SK-N-SH (cell line): ENCODE data around the gene MVB12B. TPM values are rescaled to one million over a fixed set of nuclear protein-coding genes. Genes with fewer than 3 reads are reported as not detected.
A peak's percentile ranks its signal among the peaks of the same experiment; 100 is the strongest.

ENCODE experiments used
- CTCF ChIA-PET: fragments of 300-600, 350-600 bp; formaldehyde crosslinking; extraction: SDS; loops from one replicate; lab custom pipeline; 2021; lab: Yijun Ruan, JAX
- POLR2A ChIA-PET: fragments of 350-600 bp; sonication (Branson Sonifier 250); formaldehyde crosslinking; extraction: SDS; loops from one replicate; lab custom pipeline; 2020; ENCODE audit warnings: antibody characterized with exemption, inconsistent platforms; lab: Yijun Ruan, JAX
- DNase-seq: peaks from one replicate; pipeline ENCODE4 v3.0.0; 2012
- H2AFZ ChIP-seq: fragments of 200-600 bp; sonication (generic); 2 replicates; pipeline ENCODE4 v1.8.1; 2016; ENCODE audit warnings: antibody characterized with exemption, mild to moderate bottlenecking, low read depth
- H3F3A ChIP-seq: fragments of 200-600 bp; sonication (generic); replicated peaks from 2 replicates; pipeline ENCODE3; 2016; ENCODE audit warnings: antibody characterized with exemption, mild to moderate bottlenecking; ENCODE audit not compliant: insufficient read depth
- H3K27ac ChIP-seq, 2 experiments: fragments of 200-500 bp in 1 of 2; fragments of 200-600 bp in 1 of 2; sonication (Bioruptor generic) in 1 of 2; sonication (generic), shearing (Covaris generic) in 1 of 2; 2 replicates each; pipeline versions ENCODE4 v1.5.1 to v1.6.1; 2014 to 2016; ENCODE audit warnings: low read depth in 2 of 2, inconsistent platforms in 1 of 2, low read length in 1 of 2, mild to moderate bottlenecking in 1 of 2, mixed read lengths in 1 of 2
- H3K27me3 ChIP-seq: fragments of 200-600 bp; sonication (generic), shearing (Covaris generic); 2 replicates; pipeline ENCODE4 v1.6.1; 2016; ENCODE audit warnings: mixed run types; ENCODE audit not compliant: insufficient read depth
- H3K36me3 ChIP-seq, 2 experiments: fragments of 200-500 bp in 1 of 2; fragments of 200-600 bp in 1 of 2; sonication (Bioruptor generic) in 1 of 2; sonication (generic) in 1 of 2; replicated peaks in 1 of 2; 2 replicates each; pipeline versions ENCODE3 to v1.5.1; 2014 to 2016; ENCODE audit warnings: low read length in 1 of 2, mild to moderate bottlenecking in 1 of 2; ENCODE audit not compliant: insufficient read depth in 2 of 2, control insufficient read depth in 1 of 2
- H3K4me1 ChIP-seq, 2 experiments: fragments of 200-500 bp in 1 of 2; fragments of 200-600 bp in 1 of 2; sonication (Bioruptor generic) in 1 of 2; sonication (generic), shearing (Covaris generic) in 1 of 2; 2 replicates each; pipeline versions ENCODE4 v1.5.1 to v1.6.1; 2014 to 2016; ENCODE audit warnings: low read depth in 1 of 2, low read length in 1 of 2, mixed run types in 1 of 2; ENCODE audit not compliant: insufficient read depth in 2 of 2, control insufficient read depth in 1 of 2
- H3K4me2 ChIP-seq: fragments of 200-600 bp; sonication (generic), shearing (Covaris generic); 2 replicates; pipeline ENCODE4 v1.6.1; 2017; ENCODE audit warnings: mixed run types
- H3K4me3 ChIP-seq, 2 experiments: fragments of 200-500 bp in 1 of 2; fragments of 200-600 bp in 1 of 2; sonication (Bioruptor generic) in 1 of 2; sonication (generic), shearing (Covaris generic) in 1 of 2; 2 replicates each; pipeline versions ENCODE4 v1.5.1 to v1.8.1; 2014 to 2016; ENCODE audit warnings: low read depth in 2 of 2, inconsistent platforms in 1 of 2, low read length in 1 of 2, mild to moderate bottlenecking in 1 of 2, mixed read lengths in 1 of 2, moderate library complexity in 1 of 2
- H3K79me2 ChIP-seq: fragments of 200-600 bp; sonication (generic); 2 replicates; pipeline ENCODE4 v1.8.1; 2017; ENCODE audit warnings: mild to moderate bottlenecking; ENCODE audit not compliant: insufficient read depth
- H3K9ac ChIP-seq: fragments of 200-600 bp; sonication (generic); 2 replicates; pipeline ENCODE4 v1.6.1; 2017; ENCODE audit warnings: mixed run types
- H3K9me2 ChIP-seq: fragments of 200-600 bp; sonication (generic); 2 replicates; pipeline ENCODE4 v1.6.1; 2017; ENCODE audit warnings: mixed run types
- H3K9me3 ChIP-seq: fragments of 200-600 bp; sonication (generic); 2 replicates; pipeline ENCODE4 v1.6.1; 2017; ENCODE audit warnings: mixed run types, mild to moderate bottlenecking, moderate library complexity
- H4K20me1 ChIP-seq: fragments of 200-600 bp; sonication (generic); 2 replicates; pipeline ENCODE4 v1.6.1; 2017; ENCODE audit warnings: mild to moderate bottlenecking, mixed run types; ENCODE audit not compliant: insufficient read depth
- ELF1 ChIP-seq: IDR thresholded peaks from 2 replicates; pipeline ENCODE4 v1.4.0; 2012
- EP300 ChIP-seq, 2 experiments: IDR thresholded peaks; 2 replicates each; pipeline versions ENCODE4 v1.4.0 to v1.6.1; 2012; ENCODE audit warnings: borderline replicate concordance in 1 of 2, low read depth in 1 of 2, low read length in 1 of 2
- FOSL2 ChIP-seq: IDR thresholded peaks from 2 replicates; pipeline ENCODE4 v1.4.0; 2012; ENCODE audit warnings: low read depth, mild to moderate bottlenecking, moderate library complexity, borderline replicate concordance
- FOXJ3 ChIP-seq: sonication (generic); formaldehyde crosslinking; IDR thresholded peaks from 2 replicates; pipeline ENCODE4 v1.5.1; 2020; ENCODE audit warnings: mild to moderate bottlenecking, missing genetic modification reagents
- FOXM1 ChIP-seq: IDR thresholded peaks from 2 replicates; pipeline ENCODE4 v1.4.0; 2012; ENCODE audit warnings: low read depth, mild to moderate bottlenecking
- GATA2 ChIP-seq: sonication (generic); formaldehyde crosslinking; IDR thresholded peaks from 2 replicates; pipeline ENCODE4 v1.5.0; 2020; ENCODE audit warnings: mild to moderate bottlenecking, missing genetic modification reagents
- IRF3 ChIP-seq: fragments of 150-350 bp; IDR thresholded peaks from 2 replicates; pipeline ENCODE4 v1.6.1; 2016; ENCODE audit warnings: mild to moderate bottlenecking, low read depth, low read length
- JUND ChIP-seq: IDR thresholded peaks from 2 replicates; pipeline ENCODE4 v1.4.0; 2012
- MEF2A ChIP-seq: IDR thresholded peaks from 2 replicates; pipeline ENCODE4 v1.4.0; 2012; ENCODE audit warnings: low read depth, borderline replicate concordance
- MXI1 ChIP-seq: IDR thresholded peaks from 2 replicates; pipeline ENCODE4 v1.6.1; 2012; ENCODE audit warnings: mild to moderate bottlenecking, low read depth, low read length, improper control_type of control experiment
- RAD21 ChIP-seq: IDR thresholded peaks from 2 replicates; pipeline ENCODE4 v1.6.1; 2012; ENCODE audit warnings: mild to moderate bottlenecking, low read length
- RCOR1 ChIP-seq: fragments of 150-350 bp; IDR thresholded peaks from 2 replicates; pipeline ENCODE4 v1.6.1; 2017; ENCODE audit warnings: antibody characterized with exemption, low read length
- SIN3A ChIP-seq: IDR thresholded peaks from 2 replicates; pipeline ENCODE4 v1.6.1; 2012; ENCODE audit warnings: low read depth, mild to moderate bottlenecking, low read length, moderate library complexity, borderline replicate concordance
- SMC3 ChIP-seq: IDR thresholded peaks from 2 replicates; pipeline ENCODE4 v1.6.1; 2012; ENCODE audit warnings: low read depth, low read length, improper control_type of control experiment
- TAF1 ChIP-seq: IDR thresholded peaks from 2 replicates; pipeline ENCODE4 v1.6.1; 2012; ENCODE audit warnings: low read depth, mild to moderate bottlenecking, low read length, moderate library complexity, borderline replicate concordance
- YY1 ChIP-seq: IDR thresholded peaks from 2 replicates; pipeline ENCODE4 v1.4.0; 2012; ENCODE audit warnings: low read depth, mild to moderate bottlenecking
- ZBTB33 ChIP-seq: IDR thresholded peaks from 2 replicates; pipeline ENCODE4 v1.4.0; 2012; ENCODE audit warnings: low read depth, borderline replicate concordance
- WGBS: methylation state at CpG from one replicate; pipeline ENCODE4 v1.1.6; 2017; ENCODE audit warnings: low lambda C conversion rate; 5-methylcytosine and 5-hydroxymethylcytosine counted together
- polyA plus RNA-seq, 3 experiments: library from polyadenylated mRNA; depleted of rRNA; stranded (reverse); fragments of >200 nt; gene quantifications; 2 replicates each; pipeline ENCODE4 v1.2.3, GENCODE V29; 2012
- TF ChIP-seq, protein P1 (sequence below): fragments of 150-350 bp; IDR thresholded peaks from 2 replicates; pipeline ENCODE4 v1.6.1; 2017; ENCODE audit warnings: antibody characterized with exemption, low read length, low read depth, borderline replicate concordance
- TF ChIP-seq, protein P2 (sequence below): fragments of 200-600 bp; sonication (generic); IDR thresholded peaks from 2 replicates; pipeline ENCODE4 v1.6.1; 2017; ENCODE audit warnings: antibody characterized with exemption, mild to moderate bottlenecking, moderate library complexity

Gene MVB12B
- polyA plus RNA-seq, 1 of the 3 experiments (the other 2 are of a cell fraction) = 5.1 TPM

DNA sequence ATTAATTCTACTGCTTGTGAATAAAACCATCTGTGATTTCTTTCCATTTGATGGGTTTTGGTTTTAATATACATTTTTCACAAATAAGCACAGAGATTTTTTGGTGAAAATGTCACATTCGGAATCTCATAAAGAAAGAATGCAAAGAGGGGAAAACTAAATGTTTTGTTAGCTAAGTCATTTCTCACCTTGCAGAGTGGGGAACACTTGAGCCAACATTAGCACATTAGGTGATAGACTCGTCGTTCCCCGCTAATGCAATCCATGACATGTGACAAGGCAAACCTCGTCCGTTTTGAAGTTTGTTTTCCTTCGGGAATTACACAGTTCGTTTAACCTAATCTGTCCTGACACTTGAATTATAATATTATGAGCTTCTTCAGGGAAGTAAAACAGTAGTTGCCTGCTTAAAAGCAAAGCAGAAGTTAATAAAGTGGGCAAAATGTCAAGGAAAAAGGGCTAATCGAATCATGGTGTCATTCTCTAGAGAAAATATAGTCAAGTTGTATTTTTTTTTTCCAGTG is 191.3 kb downstream of the MVB12B start:
- no peaks in the 10 kb centered on the region for H3K36me3 ChIP-seq
- H3K9me2 ChIP-seq = no peaks in the 10 kb centered on the region
- no peak for TF ChIP-seq ELF1
- TF ChIP-seq, protein P1, sequence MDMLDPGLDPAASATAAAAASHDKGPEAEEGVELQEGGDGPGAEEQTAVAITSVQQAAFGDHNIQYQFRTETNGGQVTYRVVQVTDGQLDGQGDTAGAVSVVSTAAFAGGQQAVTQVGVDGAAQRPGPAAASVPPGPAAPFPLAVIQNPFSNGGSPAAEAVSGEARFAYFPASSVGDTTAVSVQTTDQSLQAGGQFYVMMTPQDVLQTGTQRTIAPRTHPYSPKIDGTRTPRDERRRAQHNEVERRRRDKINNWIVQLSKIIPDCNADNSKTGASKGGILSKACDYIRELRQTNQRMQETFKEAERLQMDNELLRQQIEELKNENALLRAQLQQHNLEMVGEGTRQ = no peak
- TF ChIP-seq TAF1 = no peak
- no peak for TF ChIP-seq SIN3A
- TF ChIP-seq, protein P2, sequence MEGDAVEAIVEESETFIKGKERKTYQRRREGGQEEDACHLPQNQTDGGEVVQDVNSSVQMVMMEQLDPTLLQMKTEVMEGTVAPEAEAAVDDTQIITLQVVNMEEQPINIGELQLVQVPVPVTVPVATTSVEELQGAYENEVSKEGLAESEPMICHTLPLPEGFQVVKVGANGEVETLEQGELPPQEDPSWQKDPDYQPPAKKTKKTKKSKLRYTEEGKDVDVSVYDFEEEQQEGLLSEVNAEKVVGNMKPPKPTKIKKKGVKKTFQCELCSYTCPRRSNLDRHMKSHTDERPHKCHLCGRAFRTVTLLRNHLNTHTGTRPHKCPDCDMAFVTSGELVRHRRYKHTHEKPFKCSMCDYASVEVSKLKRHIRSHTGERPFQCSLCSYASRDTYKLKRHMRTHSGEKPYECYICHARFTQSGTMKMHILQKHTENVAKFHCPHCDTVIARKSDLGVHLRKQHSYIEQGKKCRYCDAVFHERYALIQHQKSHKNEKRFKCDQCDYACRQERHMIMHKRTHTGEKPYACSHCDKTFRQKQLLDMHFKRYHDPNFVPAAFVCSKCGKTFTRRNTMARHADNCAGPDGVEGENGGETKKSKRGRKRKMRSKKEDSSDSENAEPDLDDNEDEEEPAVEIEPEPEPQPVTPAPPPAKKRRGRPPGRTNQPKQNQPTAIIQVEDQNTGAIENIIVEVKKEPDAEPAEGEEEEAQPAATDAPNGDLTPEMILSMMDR = no peak
- TF ChIP-seq RCOR1 = no peak
- no peak for TF ChIP-seq SMC3
- TF ChIP-seq ZBTB33 = no peak
- TF ChIP-seq JUND = no peak
- no peak for TF ChIP-seq MEF2A
- no peak for TF ChIP-seq FOSL2
- no peak for TF ChIP-seq FOXJ3
- TF ChIP-seq MXI1 = no peak
- no peak for TF ChIP-seq YY1
- no peak for TF ChIP-seq FOXM1
- TF ChIP-seq GATA2 = no peak
- no peak for TF ChIP-seq RAD21
- no peak for TF ChIP-seq EP300 (IDR thresholded peaks at IDR 0.05; ENCODE audit: borderline replicate concordance in 1 of 2, low read depth in 1 of 2, low read length in 1 of 2)
- TF ChIP-seq IRF3 = no peak
- WGBS = 36% methylated on average over 9 of the region's 9 CpGs
- H3K27me3 ChIP-seq = peaks cover 19% of the 10 kb centered on the region; the same call in 1 of the 2 replicates
- H2AFZ ChIP-seq = peak overlapping the region; percentile 94
- no peaks in the 10 kb centered on the region for H4K20me1 ChIP-seq
- H3K9ac ChIP-seq = peak overlapping the region; percentile 51; the same call in 1 of the 2 replicates
- H3K27ac ChIP-seq = peak overlapping the region in 1 of 2 experiments; percentile 76; a peak in 3 of 4 replicates
- ChIA-PET CTCF (interaction anchor here (1.1 to 21.2 kb wide), 5 partner anchors 9 to 33 kb away, joined by 3 to 473 read pairs (median 40); no protein-coding TSS in a partner anchor), POLR2A (interaction anchor here (0.7 to 1.7 kb wide), 3 partner anchors 12 to 31 kb away, joined by 3 to 8 read pairs (median 3); no protein-coding TSS in a partner anchor)
- H3K9me3 ChIP-seq = no peaks in the 10 kb centered on the region
- peaks cover 14% of the 10 kb centered on the region for H3F3A ChIP-seq
- H3K4me3 ChIP-seq = peak overlapping the region; percentile 44 to 69; a peak in 3 of 4 replicates
- H3K4me1 ChIP-seq = peaks cover 0 to 68% of the 10 kb centered on the region in 2 experiments; a peak in 2 of 4 replicates
- H3K79me2 ChIP-seq = no peaks in the 10 kb centered on the region
- peak overlapping the region; percentile 91 for H3K4me2 ChIP-seq
- DNase-seq = no peak
